ENCODE measurements around the gene SORCS2.

Gene SORCS2

DNA sequence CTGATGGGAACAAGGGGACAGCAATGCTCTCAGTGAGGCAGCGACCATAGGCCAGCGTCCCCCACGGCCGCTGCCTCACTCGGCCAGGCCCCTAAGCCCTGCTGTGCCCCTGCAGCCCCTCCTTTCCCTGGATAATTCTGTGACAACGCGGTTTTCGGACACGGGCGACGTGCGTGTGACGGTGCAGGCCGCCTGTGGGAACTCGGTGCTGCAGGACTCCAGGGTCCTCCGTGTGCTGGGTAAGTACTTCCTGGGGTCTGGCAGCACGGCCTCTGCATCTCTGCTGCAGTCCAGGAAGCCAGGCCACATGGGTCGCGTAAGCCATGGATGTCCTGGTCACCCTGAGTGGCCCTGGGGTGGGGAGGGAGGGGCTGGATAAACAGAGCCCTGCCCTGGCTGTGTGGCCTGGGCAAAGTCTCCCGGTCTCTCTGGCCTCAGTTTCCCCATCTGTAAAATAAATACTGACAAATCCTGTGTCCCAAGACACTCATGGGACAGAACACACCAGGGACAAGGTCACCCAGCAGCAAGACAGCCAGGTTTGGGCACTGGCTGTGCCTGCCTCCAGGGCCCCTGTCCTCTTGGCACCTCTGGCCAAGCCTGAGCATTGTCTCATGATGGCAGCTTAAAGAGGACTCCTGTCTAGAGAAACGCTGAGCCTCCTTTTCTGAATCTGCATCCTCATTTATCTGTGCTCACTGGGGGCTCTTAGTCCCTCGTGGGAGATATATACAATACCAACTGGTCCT lies 534.5 kb downstream of the SORCS2 start:
- in situ Hi-C loops (cut with HindIII; ENCODE audit: low sequenced_read_pairs), result no loop called here

DNA sequence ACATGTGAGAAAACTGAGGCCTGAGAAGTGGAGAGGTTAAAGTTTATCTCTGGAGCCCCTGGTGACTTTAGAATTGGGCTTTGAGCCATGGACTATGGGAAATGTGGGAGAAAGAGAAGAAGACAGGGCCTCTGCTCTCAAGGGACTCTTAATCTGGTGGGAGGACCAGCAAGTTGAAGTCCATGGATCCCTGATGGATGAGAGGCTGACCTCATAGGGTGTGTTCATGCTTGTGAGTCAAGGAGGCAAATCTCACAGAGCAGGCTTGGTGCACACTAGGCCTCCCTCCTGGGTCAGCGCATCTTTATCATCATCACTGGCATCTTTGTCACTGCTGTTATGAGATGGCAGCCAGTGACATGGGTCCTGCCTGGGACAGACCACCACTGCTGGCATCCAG lies 535.4 kb downstream of the SORCS2 start:
- in situ Hi-C loops (cut with HindIII; ENCODE audit: low sequenced_read_pairs), result no loop called here

DNA sequence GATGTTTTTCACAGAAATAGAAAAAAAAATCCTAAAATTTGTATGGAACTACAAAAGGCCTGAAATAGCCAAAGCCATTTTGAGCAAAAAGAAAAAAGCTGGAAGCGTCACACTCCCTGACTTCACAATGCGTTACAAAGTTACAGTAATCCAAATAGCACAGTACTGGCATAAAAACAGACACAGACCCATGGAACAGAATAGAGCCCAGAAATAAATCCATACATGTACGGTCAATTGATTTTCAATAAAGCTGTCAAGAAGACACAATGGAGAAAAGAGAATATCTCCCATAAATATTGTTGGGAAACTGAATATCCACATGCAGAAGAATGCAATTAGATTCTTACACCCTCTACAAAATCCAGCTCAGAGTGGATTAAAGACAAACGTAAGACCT lies 539.1 kb downstream of the SORCS2 start:
- in situ Hi-C loops (cut with HindIII; ENCODE audit: low sequenced_read_pairs), result no loop called here

DNA sequence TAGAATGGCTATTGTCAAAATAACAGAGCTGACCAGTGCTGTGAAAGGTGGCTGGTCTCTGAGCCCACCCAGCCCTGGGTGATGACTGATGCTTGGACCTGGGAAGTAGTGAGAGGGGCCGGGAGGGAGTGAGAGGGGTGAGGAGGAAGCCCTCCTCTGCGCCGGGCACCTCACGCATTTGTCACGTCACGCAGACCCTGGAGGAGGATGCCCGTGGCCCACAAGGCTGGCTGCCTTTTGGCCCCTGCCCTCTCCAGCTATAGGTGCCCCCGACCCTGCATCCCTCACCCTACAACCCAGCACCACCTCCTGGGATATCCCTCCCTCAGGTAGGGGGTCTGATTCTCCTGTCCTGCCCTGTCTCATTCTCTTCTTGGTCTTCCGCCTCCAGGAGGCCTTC lies 539.9 kb downstream of the SORCS2 start:
- in situ Hi-C loops (cut with HindIII; ENCODE audit: low sequenced_read_pairs), result no loop called here

DNA sequence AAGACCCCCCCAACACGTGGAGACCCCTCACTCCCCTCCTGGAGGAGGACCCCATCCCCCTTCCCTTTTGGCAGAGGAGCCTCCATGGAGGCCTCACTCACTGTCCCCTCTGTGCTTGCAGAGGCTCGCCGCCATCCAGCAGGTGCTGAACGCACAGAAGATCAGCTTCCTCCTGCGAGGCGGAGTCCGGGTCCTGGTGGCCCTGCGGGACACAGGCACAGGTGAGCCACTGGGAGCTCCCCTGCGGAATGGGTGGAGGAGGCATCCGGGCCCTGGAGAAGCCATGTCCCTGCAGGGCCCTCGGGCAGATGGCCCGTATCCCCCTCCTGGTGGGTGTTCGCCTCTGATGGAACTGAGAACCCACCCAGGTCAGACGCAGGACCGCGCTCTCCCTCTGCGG lies 540.9 kb downstream of the SORCS2 start:
- in situ Hi-C loops (cut with HindIII; ENCODE audit: low sequenced_read_pairs), result no loop called here

DNA sequence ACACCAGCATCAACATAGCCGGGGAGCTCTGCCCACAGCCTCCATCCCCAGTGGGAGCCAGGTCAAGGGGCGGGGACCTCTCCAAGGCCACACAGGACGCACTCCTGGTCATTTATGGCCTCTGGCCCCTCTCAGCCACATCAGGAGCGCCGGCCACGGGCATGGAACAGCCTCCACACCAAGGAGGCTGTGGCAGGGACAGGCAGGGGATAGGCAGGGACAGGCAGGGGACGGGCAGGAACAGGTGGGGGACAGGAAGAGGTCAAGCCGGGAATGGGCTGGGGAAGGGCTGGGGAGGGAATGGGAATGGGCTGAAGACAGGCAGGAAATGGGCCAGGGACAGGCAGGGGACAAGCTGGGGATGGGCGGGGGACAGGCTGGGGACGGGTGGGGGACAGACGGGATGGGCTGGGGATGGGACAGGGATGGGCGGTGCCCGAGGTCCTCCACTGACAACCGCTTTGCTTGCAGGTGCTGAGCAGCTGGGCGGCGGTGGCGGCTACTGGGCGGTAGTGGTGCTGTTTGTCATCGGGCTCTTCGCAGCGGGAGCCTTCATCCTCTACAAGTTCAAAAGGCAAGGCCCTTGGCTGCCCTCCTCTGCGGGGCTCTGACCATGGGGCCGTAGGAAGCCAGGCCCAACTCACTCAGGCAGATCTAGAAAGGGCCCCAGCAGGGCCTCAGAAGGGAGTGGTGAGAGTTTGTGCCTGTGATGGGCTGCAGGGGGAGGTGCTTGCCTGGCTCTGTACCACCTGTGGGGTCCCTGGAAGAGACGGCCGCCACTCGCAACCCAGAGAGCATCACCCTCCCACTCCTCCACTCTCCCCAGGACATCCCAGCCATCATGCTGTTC lies 541.7 kb downstream of the SORCS2 start:
- in situ Hi-C loops (cut with HindIII; ENCODE audit: low sequenced_read_pairs), result no loop called here

DNA sequence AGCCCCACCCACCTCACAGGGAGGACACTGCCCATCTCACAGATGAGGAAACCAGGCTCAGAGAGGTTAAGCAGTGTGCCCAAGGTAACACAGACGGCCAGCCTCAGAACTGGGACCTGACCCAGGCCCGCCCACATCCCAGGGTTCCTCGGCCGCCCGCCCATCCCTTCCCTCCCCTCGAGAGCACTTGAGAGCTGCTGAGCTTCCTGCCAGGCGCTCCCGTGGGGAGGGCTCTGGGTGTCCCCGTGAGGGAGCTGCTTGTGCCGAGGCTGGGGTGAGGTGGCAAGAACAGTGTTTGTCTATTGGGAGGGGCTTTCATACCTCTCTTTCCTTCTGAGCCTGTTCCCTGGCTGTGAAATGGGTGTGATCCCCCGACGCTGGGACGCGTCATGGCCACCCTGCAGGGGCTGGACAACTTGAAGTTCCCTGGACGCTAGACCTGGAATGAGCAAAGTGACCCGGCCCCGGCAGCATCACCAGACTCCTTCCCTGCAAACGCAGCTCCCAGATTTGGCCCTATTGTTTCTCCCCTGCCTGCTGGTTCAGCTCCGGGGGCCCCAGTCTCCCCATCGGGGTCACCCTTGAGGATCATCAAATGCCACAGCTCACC lies 542.4 kb downstream of the SORCS2 start:
- in situ Hi-C loops (cut with HindIII; ENCODE audit: low sequenced_read_pairs), result no loop called here

DNA sequence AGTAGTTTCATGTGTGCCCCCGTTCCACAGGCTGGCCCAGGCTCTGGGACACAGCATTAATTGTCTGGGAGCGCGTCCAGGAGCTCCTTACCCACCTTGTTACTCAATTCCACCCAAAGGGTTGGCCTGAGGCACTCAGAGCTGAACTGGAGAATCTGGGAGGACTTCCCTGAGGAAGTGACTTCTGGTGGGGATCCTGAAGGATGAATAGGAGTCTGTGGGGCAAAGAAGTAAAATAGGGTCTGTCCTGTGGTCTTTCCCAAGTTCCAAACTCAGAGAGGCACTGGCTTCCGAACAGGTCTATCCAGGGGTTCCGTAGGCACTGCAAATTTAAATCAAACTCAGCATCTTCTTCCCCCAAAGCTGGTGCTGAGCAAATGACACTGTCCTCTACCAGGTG lies 543.1 kb downstream of the SORCS2 start:
- in situ Hi-C loops (cut with HindIII; ENCODE audit: low sequenced_read_pairs), result no loop called here

DNA sequence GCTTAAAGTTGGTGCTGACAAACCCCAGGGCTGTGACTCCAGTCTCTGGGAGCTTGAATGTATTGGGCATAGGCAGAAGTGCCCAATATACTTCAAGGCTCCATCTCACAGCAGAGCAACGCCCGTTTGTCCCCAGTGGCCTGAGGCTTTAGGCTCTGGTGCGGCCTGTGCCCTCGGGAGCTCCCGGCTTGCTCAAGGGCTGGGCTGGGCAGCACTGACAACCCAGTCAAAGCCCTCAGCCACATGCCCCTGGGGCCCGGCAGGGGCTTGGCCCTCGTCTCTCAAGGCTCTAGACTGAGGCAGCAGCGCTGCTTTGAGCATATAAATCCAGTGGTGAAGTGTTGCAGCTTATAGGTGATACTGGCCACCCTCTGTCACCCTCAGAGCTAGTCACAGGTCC lies 543.6 kb downstream of the SORCS2 start:
- in situ Hi-C loops (cut with HindIII; ENCODE audit: low sequenced_read_pairs), result no loop called here

DNA sequence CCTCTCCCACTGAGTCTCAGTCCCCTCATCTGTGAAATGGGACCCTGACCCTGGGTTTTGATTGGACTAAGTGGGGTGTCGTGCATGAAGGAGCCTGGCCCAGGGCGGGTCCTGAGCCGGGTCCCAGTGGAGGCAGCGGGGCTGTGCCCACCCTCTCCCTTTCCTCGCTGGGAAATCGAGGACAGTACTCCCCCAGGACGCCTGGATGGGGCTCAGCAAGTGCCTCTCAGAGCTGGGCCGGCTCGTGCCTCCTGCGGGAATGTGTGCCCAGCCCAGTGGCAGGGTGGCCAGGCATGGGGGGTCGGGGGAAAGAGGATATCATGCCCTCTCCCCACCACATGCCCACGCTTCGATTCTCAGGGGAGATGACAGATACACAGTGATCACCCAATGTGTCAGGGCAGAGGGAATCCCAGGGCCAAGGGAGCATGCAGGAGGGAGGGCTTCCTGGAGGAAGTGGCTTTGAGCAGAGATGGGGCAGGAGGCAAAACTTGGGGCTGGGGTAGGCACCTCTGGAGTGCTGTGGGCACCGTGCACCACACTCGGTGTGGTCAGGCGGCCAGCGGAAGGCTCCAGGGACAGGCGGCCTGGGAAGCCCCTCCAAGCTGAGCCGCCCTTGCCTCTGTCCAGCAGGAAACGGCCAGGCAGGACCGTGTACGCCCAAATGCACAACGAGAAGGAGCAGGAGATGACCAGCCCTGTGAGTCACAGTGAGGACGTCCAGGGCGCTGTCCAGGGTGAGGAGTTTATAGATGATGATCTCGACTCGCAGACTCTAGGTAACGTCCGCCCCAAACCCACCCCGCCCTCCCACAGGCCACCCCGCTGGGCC lies 544.3 kb downstream of the SORCS2 start:
- in situ Hi-C loops (cut with HindIII; ENCODE audit: low sequenced_read_pairs), result no loop called here

DNA sequence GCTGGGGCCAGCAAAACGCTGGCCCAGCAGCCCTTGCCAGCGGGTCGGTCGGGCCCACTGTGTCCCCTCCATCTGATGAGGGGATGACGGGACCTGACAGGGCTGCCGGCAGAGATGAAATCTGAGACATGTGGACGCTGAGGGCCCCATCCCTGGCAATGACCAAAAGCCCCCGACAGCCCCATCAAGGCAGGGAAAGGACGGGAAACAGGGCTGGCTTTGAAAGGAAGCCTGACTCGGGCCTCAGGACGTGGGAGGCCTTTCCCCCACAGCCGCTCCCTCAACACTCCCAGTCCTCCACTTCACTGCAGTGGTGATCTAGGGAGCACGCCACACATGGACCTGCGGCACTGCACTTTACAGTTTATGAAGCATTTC lies 544.9 kb downstream of the SORCS2 start:
- in situ Hi-C loops (cut with HindIII; ENCODE audit: low sequenced_read_pairs), result no loop called here

DNA sequence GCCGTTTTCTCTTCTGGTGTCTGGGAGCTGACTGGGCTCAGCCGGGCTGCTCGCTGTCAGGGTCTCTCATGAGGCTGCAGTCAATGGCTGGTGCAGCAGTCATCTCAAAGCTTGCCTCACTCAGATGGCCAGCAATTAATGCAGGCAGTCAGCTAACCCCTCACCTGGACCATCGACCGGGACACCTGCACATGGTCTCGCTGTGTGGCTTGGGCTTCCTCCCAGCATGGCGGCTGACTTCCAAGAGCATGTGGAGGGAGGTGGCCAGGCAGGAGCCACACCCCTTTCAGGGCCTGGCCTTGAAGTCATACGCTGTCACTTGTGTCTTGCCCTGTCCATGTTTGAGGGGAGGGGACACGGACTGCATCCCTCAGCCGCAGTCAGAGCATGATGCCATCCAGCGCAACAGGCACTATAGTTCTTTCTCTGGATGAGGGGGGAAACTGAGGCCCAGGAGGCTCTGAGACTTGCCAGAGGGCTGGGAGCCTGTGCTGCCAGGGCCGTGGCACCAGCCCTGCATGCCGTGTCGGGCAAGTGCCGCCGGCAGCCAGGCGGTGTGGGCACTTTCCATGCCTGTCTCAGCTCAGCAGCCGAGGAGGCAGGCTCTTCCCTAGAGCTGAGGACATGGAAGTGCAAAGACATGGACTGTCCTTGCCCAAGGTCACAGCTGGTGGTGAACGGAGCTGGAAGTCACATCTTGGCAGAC lies 545.6 kb downstream of the SORCS2 start:
- in situ Hi-C loops (cut with HindIII; ENCODE audit: low sequenced_read_pairs), result no loop called here

DNA sequence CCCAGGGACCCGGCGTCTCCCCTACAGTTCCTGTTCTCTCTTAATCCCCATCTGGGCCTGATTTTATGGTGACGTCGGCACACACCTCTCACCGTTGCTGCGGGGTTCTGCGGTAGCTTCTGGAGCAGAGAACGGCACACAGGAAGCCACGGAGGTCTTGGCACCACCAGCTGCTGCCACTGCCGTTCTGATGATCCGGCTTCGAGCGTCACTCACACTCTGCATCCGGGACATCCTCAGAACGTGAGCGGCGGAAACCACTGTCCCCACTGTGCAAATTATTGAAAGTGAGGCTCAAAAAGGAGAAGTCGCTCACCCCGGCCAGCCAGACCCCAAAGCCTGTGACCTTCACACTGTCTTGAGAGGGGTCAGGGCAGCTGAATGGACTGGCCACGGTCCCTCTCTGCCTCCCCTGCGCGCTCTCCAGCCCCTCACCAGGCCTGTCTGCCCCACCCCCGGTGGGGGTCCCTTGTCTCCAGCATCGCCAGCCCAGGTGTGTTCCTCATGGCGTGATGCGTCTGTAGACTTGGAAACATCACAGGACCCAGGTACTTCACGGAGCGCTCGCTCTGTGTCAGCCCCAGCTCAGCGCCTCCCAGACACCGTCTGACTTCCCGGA lies 546.2 kb downstream of the SORCS2 start:
- in situ Hi-C loops (cut with HindIII; ENCODE audit: low sequenced_read_pairs), result no loop called here

DNA sequence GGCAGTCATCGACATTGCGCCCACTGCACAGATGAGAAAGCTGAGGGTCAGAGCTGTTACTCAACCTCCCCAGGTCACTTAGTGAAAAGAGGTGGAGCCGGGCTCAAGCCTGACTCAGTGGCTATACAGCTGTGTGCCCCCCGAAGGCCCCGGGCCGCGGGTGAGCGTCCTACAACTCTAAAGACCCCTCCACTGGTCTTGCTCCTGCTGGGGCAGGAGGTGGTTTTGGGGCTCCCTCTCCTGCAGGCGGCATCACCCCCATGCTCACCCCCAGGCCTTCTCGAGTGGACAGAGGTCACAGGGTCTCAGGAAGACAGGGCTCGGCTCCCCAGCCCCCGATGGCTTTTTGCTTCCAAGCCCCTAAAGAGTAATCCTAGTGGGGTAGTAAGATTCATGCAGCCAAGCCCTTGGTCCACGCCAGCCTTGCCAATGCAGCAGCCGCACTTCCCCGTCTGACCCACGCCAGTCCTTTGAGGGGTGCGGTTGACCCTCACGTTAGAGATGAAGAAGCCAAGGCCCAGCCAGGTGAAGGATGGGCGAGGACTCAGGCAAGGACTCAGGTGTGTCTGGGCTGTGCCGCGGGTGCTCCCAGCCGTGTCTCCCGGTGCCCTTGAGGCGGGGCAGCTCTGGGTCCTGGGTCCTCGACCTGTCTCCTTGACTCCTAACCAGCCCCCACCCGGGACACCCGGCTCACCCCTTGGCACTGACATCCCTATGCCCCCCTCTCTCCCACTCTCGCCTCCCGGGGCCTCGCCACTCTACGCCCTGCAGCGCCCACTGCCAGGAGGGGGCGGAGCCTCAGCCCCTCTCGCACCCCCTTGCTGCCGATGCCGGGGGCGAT lies 547.0 kb downstream of the SORCS2 start:
- in situ Hi-C loops (cut with HindIII; ENCODE audit: low sequenced_read_pairs), result no loop called here

DNA sequence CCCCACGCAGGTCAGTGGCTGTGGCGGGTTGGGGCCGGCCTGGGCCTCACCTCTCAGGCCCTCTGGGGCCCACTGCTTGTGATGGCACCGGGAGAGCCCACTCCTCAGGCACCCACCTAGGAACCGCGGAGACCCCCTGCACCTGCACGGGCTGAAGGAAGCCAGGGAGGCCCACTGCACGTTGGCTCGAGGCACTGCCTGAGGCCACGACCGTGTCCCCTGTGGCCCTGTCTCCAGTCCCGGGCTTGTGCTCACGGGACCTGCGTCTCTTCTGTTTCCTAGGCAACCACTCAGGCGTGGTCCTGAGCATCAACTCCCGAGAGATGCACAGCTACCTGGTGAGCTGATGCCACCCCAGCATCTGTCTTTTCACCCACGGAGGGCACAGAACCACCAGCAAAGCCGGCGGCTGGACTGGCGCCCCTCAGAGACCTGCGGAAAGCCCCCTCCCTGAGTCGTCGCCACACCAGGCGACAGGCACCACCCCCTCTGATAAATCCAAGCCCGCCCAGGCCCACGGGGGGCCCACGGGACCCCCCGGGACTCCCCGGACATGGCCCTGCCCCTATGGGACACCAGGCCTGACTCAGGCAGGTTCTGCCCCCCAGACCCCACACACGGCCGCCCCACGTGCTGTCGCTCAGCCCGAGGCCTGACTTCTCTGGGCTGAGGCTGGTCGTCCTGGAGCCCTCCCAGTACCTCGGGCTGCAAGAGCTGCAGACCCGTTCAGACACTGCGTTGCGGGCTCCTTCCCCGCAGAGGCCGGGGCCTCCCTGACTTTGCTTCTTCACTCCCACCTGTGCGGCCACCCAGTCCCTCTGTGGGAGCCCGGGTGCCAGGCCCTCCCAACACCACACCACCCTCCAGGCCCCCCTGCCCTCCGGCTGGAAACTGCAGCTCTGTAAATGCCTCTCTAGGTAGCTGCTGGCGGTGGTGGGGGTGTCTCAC lies 547.9 kb downstream of the SORCS2 start:
- in situ Hi-C loops (cut with HindIII; ENCODE audit: low sequenced_read_pairs), result no loop called here

DNA sequence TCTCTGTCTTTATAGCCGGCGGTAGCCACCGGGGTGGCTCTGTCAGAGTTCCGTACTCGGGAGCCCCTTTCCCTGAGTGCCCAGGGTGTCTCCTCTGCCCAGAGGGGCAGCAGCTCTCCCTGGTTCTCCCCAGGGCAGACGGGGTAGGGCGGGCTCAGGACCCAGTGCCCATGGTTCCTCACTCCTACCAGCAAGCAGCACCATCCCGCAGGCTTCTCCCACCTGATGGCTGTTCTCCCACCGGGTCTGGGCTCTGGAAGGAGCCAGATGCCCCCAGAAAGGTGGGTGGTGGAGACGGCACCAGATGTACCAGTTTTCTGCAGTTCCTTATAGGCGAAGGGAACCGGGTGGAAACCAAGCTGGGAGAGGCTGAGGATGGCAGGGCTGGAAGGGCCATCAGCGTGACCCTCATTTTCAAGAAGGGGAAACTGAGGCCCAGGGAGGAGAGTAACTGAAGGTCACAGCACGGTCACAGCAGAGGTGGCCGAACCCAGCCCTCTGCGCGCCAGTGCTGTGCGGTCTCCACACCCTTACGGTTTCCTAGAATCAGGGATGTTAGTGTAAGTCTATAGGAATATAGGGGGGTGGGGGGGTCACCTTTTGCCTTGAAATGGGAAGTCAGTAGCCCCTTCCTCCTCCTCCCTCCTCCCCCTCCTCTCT lies 548.7 kb downstream of the SORCS2 start:
- in situ Hi-C loops (cut with HindIII; ENCODE audit: low sequenced_read_pairs), result no loop called here

DNA sequence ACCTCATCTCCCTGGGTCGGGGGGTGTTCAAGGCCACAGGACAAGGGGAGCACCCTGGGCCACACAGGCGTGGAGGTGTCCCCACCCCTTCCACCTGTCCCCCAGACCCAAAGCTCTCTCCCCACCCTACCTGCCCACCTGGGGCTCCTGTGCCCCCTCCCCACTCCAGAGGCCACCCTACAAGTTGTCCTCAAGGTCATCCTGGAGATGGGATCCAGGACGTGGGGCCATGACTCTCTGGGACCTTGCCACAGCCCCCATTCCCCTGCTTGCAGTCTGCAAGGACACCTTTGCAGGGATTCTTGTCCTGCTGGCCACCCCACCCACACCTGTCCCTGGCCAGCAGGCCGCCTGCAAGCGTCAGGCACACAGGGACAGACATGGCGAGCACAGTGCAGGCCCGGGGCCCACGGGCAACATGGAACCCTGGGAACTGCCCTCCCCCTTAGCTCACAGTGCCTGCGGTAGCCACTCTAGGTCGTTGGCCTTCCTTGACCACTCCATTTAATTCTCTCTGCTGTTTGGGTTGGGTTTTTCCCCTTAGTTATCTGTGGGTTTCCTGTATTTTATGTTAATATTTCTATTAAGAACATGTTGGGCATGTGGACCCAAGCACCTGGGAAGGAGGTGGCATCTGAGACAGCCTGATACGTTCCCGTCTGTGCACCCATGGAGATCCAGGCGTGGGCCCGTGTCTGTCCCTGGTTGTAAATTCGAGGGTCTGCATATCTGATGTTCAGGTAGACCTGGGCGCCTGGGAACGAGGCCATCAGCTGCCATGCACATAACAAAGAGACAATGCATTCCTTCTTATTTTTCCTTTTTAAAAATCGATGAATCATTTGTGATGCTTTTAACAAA lies 549.8 kb downstream of the SORCS2 start:
- in situ Hi-C loops (cut with HindIII; ENCODE audit: low sequenced_read_pairs), result no loop called here

Measured in DLD1 (cell line).